GM21528 (cell line): ENCODE data around the gene COQ8B.
"Not testable (repeated sequence)": the region's sequence is repeated elsewhere in the genome, so short reads cannot be mapped to it uniquely, and the experiment has no call there.

Experiments used
- ATAC-seq: cut with Tn5 transposase; IDR thresholded peaks from one replicate; pipeline ENCODE4 v1.9.1; 2021; ENCODE audit warnings: mild to moderate bottlenecking, moderate library complexity; ENCODE audit not compliant: unreplicated experiment, low FRiP score

COQ8B gene

DNA sequence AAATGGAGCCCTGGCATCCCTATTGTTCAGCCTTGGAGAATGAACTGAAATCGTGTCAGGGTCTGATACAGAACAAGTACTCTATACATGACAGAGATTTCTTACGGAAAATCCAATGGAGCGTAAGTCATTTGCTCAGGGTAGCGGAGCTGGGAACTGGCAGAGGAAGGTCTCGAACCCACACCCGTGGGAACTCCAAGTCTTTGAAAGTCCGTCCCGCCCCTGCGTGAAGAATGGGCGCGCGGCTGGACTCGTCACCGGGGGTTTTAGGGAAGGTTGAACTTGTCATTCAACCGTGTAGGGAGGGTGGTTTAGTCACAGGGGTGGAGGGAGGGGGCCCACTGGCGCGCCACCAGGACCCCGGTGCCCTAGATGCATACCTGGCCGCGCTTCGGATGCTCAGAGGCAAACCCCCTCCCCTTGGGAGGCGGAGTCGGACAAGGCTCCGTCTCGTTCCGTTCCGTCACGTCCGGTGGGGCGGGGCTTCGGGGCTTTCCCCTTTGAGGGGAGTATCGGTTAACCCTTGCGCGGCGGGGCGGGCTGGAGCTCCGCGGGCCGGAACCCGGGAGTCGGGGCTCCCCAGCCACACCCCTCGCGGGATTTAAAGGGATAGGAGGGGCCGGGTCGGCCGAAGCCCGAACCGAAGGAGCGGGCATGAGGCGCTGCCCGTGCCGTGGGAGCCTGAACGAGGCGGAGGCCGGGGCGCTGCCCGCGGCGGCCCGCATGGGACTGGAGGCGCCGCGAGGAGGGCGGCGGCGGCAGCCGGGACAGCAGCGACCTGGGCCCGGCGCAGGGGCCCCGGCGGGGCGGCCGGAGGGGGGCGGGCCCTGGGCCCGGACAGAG, at the start of gene COQ8B, which contains the start of gene ITPKC:
COQ8B (minus strand) TSS at position 405 of the 843 bp plus-strand sequence. CDS start 2,254 bp downstream, outside the sequence.
ITPKC (plus strand) TSS at position 631 of the 843 bp plus-strand sequence; CDS start at position 655, 24 bp downstream.
- ATAC-seq, result peak; percentile 72

- ATAC-seq, result not testable (repeated sequence)
Measured at GRCh38 chr19:40766385-40766784, 49.7 kb upstream of the COQ8B start.

- no peak for ATAC-seq
Measured at GRCh38 chr19:40763963-40764362, 47.3 kb upstream of the COQ8B start.

DNA sequence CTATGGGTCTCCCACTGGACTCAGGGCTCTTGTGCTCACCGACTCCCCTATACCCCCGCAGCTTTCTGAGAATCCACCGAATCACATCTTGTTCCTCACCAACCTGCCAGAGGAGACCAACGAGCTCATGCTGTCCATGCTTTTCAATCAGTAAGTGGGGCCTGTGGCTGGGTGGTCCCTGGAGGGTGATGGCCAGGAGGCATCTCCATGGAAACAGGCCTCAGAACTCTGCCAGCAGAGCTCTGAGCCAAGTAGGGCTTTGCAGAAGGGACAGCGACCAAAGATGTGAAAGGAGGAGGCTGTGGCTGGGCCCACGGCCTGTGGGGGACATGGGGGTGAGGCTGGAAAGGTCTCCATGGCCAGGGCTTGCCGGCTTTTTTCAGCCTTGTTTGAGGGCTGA, 46.8 kb upstream of the COQ8B start:
- ATAC-seq, result no peak

DNA sequence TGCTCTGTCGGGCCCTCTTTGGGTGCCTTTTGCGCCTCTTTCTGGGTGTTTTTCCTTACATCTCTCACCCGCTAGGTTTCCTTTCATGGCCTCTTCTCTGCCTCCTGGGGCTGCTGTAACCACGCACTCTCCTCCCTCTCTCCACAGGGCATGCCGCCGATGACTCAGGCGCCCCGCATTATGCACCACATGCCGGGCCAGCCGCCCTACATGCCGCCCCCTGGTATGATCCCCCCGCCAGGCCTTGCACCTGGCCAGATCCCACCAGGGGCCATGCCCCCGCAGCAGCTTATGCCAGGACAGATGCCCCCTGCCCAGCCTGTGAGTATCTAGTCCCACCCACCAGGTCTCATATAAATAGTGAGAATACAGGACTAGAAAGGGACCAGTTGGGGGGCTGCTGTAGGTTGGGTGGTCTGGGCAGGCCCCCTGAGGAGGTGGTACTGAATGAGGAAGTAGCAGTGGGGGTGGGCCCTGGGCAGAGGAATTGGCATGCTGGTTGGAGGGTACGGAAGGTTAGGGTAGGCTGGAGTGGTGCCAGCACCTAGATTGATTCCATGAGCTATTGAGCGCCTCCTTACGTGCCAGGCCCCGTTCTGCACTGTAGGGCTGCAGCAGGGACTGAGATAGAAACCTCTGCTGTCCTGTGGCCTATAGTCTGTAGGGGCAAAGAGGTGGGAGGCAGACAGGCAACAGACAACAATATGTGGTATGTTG, 46.2 kb upstream of the COQ8B start:
- no peak for ATAC-seq

DNA sequence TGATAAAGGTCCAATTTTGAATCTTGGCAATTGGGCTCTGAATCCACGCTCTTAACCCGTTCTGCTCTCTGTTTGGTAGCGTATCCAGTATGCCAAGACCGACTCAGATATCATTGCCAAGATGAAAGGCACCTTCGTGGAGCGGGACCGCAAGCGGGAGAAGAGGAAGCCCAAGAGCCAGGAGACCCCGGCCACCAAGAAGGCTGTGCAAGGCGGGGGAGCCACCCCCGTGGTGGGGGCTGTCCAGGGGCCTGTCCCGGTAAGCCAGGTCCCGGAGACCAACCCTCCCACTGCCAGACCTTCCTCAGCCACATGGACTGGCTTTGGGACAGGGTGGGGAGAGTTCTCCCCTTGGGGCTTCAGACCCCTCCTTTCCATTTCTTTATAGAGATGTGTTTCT, 42.7 kb upstream of the COQ8B start:
- ATAC-seq, result no peak

GRCh38 chr19:40758491-40758890, 41.8 kb upstream of the COQ8B start:
- no peak for ATAC-seq

- ATAC-seq, result no peak
Measured at GRCh38 chr19:40756502-40757110, 39.9 kb upstream of the COQ8B start.

DNA sequence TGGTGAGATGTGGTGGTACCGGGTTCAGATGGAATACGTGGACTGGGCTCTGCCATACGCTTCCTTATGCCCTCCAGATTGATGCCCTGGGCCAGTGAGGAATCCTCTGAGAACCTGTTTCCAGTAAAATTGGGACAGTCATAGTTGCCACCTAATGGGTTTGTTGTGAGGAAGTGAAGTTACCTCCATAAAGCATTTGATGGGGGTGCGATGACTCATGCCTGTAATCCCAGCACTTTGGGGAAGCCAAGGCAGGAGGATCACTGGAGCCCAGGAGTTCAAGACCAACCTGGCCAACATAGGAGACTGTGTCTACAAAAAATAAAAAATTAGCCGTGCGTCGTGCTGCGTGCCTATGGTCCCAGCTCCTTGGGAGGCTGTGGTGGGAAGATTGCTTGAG, 39.1 kb upstream of the COQ8B start:
- no peak for ATAC-seq

DNA sequence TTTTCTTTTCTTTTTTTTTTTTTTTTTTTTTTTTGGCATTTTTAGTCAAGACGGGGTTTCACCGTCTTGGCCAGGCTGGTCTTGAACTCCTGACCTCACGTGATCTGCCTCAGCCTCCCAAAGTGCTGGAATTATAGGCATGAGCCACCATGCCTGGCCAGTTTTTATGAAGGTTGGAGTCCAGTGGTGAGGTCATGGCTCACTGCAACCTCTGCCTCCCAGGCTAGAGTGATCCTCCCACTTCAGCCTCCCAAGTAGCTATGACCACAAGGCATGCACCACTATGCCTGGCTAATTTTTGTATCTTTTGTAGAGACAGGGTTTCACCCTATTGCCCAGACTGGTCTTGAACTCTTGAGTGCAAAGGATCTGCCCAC, 38.5 kb upstream of the COQ8B start:
- no peak for ATAC-seq

GRCh38 chr19:40754611-40755247, 38.0 kb upstream of the COQ8B start:
- ATAC-seq, result no peak

- no peak for ATAC-seq
Measured at GRCh38 chr19:40752257-40752781, 35.6 kb upstream of the COQ8B start.

DNA sequence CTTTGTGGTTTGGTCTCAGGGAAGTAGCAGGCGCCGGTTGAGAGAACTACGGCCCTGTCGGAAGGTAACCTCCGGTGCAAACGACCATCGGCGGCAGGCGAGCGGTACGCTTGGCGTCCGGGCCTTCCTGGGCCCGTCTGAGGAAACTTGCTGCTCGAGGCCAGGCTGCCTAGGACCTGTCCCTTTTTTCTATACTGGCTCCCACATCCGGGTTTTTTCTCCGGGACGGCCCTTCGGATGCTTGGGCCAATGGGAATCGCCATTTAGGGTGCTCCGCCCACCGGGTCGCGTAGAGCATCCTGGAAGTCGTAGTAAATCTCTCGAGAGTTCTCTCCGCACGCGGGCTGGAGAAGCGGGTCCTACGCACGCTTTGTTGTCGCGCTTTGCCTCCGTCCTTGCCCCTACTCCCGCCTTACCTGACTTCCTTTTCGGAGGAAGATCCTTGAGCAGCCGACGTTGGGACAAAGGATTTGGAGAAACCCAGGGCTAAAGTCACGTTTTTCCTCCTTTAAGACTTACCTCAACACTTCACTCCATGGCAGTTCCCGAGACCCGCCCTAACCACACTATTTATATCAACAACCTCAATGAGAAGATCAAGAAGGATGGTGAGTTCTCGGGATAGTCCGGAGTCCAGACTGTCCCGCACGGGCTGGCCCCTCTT, 34.3 kb upstream of the COQ8B start, which contains the start of gene SNRPA:
SNRPA (plus strand) TSS at position 330 of the 664 bp plus-strand sequence; CDS start at position 536, 206 bp downstream.
- peak; percentile 65 for ATAC-seq

- peak; percentile 82 for ATAC-seq
Measured at GRCh38 chr19:40750058-40750873, 33.6 kb upstream of the COQ8B start, which contains the start of gene ACTMAP. ACTMAP (minus strand) TSS chr19:40750477; CDS start chr19:40749803, 674 bp downstream.

GRCh38 chr19:40747536-40747935, 30.9 kb upstream of the COQ8B start:
- ATAC-seq, result no peak

- ATAC-seq, result no peak
Measured at GRCh38 chr19:40745402-40745780, 28.7 kb upstream of the COQ8B start.

DNA sequence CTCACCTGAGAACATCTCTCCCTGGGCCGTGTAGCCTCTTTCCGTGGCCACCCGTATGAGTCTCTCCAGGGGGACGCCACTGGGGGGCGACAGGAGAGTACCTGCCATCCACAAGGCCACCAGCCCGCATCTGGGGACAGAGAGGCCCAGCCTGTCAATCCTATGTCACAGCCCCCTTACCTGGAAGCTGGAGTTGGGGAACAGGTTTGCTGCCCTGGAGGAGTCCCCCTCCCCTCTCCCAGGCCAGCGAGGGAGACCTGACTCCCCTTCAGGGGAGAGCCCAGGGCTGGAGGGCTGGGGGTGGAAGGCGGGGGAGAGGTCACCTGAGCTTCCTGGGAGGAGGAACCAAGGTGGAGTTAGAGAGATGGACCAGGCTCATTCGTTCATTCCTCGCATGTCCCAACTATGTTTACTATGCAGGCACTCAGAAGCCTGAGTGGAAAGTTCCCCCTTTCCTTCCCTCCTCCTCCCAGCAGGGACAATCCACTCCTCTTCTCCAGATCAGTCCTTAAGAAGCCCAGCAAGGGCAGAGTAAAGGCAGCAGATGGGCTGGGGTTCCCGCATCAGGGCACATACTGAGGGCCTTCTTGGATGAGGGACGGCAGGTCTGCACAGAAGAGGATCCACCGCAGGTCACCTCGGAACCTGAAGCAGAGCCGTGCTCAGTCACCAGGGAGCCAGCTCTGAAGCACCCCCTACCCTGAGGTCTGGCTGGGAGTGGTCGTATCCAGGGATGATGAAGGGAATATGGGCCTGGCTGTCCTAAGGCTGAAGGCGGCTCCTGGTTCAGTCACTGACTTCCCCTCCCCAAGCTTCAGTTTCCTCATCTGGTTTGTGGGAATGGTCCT, 28.1 kb upstream of the COQ8B start:
- no peak for ATAC-seq

DNA sequence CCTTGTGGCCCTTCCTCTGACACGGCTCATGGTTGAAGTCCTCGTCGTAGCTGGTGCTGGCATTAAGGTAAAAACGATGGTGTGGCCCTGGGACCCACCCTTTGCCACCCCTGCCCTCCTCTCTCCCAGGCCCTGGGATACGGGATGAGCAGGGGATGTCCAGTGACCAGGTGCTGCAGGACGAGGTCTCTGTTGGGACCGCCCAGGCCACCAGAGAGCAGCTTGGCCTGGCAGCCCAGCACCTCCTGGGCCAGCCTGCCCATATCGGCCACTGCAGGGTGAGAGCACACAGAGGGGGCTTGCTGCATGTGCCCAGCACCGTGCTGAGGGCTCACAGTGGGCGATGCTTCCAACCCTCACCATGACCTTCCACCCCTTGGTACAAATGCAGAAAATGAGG, 27.2 kb upstream of the COQ8B start:
- no peak for ATAC-seq
